HG03135 (cell line): ENCODE measurements around the gene SEC24D.

ENCODE experiments used
- ATAC-seq: cut with Tn5 transposase; IDR thresholded peaks from one replicate; pipeline ENCODE4 v1.9.1; 2021; ENCODE audit warnings: mild to moderate bottlenecking, moderate library complexity; ENCODE audit not compliant: unreplicated experiment

The SEC24D gene

GRCh38 chr4:118723369-118723768, 112.6 kb downstream of the SEC24D start:
- no peak for ATAC-seq

GRCh38 chr4:118721752-118722151, 114.2 kb downstream of the SEC24D start:
- ATAC-seq = no peak

- no peak for ATAC-seq
Measured at GRCh38 chr4:118718511-118719170, 117.3 kb downstream of the SEC24D start.

- ATAC-seq = no peak
Measured at GRCh38 chr4:118716304-118716703, 119.6 kb downstream of the SEC24D start.

- ATAC-seq = no peak
Measured at GRCh38 chr4:118714682-118715081, 121.2 kb downstream of the SEC24D start.

GRCh38 chr4:118712872-118713271, 123.1 kb downstream of the SEC24D start:
- ATAC-seq = no peak

- no peak for ATAC-seq
Measured at GRCh38 chr4:118711052-118711451, 124.9 kb downstream of the SEC24D start.

GRCh38 chr4:118703118-118703517, 132.8 kb downstream of the SEC24D start:
- no peak for ATAC-seq

GRCh38 chr4:118684873-118685811, 150.8 kb downstream of the SEC24D start, which contains the start of gene METTL14:
TSS of gene METTL14 (plus strand) at chr4:118685392. CDS start at chr4:118685535, 143 bp downstream.
- ATAC-seq = peak; percentile 99

- ATAC-seq = no peak
Measured at GRCh38 chr4:118683513-118683912, 152.4 kb downstream of the SEC24D start.

- no peak for ATAC-seq
Measured at GRCh38 chr4:118682928-118683327, 153.0 kb downstream of the SEC24D start.

GRCh38 chr4:118680808-118681207, 155.1 kb downstream of the SEC24D start:
- no peak for ATAC-seq

- ATAC-seq = no peak
Measured at GRCh38 chr4:118676128-118676527, 159.8 kb downstream of the SEC24D start.
